NCI-H2081 (cell line): Measurements from ENCODE around the gene ARRDC4.
A peak's percentile ranks its signal among the peaks of the same experiment; 100 is the strongest.

Experiments used
- DNase-seq, 2 experiments: peaks; one replicate each; lab custom pipeline; 2025; lab: John Stamatoyannopoulos, UW

Gene ARRDC4

GRCh38 chr15:97998307-97999071 is 38.0 kb downstream of the ARRDC4 start:
- no peak for DNase-seq

GRCh38 chr15:98000249-98001203 is 40.0 kb downstream of the ARRDC4 start:
- no peak for DNase-seq

GRCh38 chr15:98001663-98002194 is 41.2 kb downstream of the ARRDC4 start:
- no peak for DNase-seq

GRCh38 chr15:98002419-98002818 is 41.9 kb downstream of the ARRDC4 start:
- DNase-seq = no peak

DNA sequence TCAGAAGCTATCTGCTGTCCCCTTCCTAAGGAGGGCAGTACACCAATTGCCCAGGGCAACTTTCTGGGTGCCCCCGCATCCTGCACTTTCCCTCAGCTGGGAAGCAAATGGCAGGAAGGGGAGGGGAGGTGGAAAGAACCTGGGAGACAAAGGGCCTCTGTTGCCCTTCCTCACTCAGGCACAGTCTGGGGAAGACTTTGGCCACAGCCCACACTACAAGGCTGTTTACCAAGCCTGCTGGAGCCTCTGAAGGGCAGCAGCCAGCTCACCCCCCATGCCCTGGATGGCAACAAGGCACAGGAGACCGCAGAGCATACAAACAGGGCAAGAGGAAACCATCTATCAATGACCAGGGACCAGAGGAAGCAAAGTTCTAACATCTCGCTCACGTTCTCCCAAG is 42.4 kb downstream of the ARRDC4 start:
- DNase-seq = no peak

- no peak for DNase-seq
These were observed 43.0 kb downstream of the ARRDC4 start for GRCh38 chr15:98003518-98003917.

- DNase-seq = no peak
These were observed 43.5 kb downstream of the ARRDC4 start for GRCh38 chr15:98003996-98004395.

- DNase-seq = no peak
These were observed 45.2 kb downstream of the ARRDC4 start for GRCh38 chr15:98005659-98006058.

DNA sequence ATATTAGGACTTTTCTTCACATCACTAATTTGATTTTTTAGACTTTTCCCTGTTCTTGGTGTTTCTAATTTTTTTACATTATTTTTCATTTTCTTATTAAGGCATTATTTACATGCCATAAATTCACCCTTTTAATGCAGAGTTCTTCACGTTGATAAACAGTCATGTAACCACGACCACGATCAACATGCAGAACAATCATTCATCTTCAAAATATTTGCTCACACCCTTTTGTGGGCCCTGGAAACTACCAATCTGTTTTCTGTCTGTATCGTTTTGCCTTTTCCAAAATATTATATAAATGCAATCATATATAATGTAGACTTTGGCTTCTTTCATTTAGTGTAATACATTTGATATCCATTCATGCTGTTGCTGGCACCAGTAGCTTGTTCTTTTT is 48.7 kb downstream of the ARRDC4 start:
- no peak for DNase-seq

DNA sequence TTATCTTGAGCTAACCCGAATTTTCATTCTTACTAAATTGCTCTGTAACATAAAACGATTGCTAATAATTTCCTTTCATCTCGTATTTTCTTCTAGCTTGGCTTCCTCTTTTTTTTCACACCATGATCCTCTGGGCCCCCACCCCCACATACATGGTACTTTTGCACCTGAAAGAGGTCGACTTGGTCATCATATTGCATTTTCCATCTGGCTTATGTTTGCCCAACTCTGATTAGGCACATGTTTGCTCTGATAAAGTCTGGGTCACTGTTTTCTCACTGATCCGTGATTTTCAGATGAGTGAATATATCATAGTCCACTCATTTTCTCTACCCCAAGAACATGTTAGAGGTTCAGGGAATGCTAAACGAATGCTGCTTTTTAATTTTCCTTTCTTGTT is 49.5 kb downstream of the ARRDC4 start:
- no peak for DNase-seq

GRCh38 chr15:98012354-98012753 is 51.9 kb downstream of the ARRDC4 start:
- DNase-seq = no peak

GRCh38 chr15:98013631-98014030 is 53.1 kb downstream of the ARRDC4 start:
- no peak for DNase-seq

- no peak for DNase-seq
These were observed 56.9 kb downstream of the ARRDC4 start for GRCh38 chr15:98017150-98017964.

DNA sequence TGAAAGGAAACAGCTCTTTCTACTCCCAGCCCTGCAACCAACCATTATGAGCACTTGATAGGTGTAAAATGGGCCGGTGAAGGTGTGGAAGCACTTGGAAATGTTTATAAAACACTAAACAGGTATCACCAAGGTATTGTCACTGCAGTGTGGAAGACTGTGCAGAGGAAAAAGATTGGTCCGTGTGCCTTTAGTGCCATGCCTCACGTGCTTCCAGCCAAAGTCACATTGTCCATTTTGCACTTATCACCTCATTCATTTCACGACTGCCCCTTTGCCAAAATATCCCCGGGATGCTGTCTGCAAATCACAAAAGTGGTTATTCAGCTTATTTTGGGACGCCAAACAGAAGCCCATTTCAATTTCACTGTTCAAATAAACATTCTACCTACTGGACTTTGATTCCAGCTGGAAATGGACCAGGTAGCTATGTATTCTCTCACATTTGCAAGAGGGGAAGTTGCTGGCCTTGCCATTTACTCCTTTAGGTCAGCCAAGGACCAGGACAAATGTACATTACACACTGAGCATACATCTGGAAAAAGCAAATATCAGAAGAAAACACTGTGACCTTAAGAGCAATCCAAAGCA is 58.4 kb downstream of the ARRDC4 start:
- peak in 1 of 2 experiments; percentile 11 for DNase-seq
